Amygdala (tissue), 56 donors: ENCODE data around the gene PROM2.

Experiments
- DNase-seq, 56 donors: peaks; one replicate each; lab custom pipeline; 2025; lab: John Stamatoyannopoulos, UW

Gene PROM2

GRCh38 chr2:95333888-95334338 is 59.7 kb downstream of the PROM2 start:
- no peak for DNase-seq

DNA sequence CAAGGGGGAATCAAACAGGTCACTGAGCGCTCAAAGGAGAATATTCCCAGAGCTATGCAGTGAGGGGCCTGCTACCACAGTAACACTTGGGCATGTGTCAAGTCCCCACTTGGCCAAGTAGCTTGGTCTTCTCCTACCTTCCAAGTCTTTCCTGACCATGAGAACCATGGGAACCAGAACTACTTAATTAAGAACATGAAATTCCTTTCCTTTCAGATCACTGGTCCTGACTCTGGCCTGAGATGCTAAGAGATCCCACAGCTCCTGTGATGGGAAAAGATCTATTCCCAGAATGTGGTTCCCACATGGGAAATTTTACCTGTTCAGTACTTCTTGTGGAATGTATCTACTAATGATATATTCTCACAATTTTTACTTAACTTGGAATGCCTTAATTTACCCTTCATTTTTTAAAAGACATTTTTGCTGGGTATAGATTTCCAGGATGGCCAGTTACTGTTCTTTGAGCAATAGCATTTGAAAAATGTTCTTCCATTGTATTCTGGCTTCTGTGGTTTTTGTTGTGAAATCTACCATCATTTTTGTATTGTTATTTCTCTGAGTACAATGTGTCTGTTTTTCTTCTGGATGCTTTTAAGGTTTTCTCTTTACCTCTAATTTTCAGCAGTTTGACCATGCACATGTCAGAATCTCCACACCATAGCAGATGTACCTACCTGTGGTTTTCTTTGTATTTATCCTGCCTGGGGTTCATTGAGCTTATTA is 60.8 kb downstream of the PROM2 start:
- DNase-seq: no peak

GRCh38 chr2:95336406-95336805 is 62.2 kb downstream of the PROM2 start:
- no peak for DNase-seq

DNA sequence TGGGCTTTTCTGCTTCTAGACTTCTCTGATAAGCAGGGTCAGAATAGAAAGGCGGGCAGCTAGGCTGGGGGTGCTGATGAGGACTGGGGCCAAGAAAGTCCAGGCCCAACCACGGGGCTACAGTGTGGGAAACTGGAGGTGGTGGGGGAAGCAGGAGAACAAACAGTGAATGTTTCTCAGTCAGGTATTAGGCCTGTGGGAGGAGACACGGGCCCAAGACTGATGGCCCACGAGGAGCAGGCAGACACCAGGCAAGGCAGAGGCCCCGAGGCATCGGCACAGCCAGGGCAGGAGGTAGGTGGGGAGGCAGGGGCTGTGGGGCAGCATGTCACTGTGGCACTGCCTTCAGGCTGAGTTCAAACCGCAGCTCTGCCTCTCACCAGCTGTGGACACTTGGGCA is 63.6 kb downstream of the PROM2 start:
- DNase-seq: no peak
